Measurements from ENCODE around the gene TRIM46.
A peak's percentile ranks its signal among the peaks of the same experiment; 100 is the strongest.

TRIM46 gene

DNA sequence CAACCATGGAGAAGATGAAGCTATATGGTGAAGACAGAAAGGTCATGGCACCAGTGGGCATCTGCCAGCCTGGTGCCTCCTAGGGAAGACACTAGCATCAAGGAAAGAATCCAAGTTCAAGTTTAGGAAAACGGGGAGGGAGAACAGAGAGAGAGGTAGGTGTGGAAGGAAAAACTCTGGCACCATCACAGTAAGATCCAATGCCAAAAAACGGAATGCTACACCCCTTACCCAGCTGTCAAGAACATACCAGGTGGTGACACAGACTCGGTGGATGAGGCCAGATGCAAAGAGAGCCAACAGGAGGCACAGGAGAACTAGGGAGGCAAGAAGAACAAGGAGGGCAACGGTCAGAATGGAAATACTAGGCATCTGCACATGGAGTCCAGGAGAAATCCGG is 4.1 kb upstream of the TRIM46 start:
- no peak for DNase-seq (ENCODE audit: low read depth, low spot score)

DNA sequence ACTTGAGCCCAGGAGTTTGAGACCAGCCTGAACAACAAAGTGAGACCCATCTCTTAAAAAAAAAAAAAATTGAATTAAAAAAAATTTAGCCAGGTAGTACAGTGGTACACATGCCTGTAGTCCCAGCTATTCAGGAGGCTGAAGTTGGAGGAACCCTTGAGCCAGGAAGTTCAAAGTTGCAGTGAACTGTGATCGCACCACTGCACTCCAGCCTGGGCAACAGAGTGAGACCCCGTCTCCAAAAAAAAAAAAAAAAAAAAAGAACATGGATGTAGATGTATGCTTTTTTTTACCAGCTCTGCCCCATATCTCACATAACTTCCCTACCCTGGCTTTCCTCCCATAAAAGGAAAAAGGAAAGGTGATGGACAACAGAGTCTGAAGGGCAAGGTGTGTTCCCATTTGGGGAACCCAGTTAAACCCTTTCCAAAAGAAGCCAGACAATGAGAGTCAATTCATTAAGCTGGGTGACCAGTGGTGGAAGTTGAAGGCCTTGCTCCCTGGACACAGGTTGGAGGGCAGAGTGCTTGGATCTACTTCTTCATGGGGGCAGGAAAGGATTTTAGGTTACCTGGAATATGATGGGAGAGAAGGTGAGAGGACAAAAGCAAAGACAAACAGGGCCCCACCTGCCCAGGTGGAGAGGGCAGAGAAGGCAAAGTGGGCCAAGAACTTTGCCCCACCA is 3.4 kb upstream of the TRIM46 start:
- DNase-seq (ENCODE audit: low read depth, low spot score): no peak
- H3K27ac ChIP-seq: no peak overlapping the region

More for the DNA sequence above, 4.1 kb upstream of the TRIM46 start:
- no peak overlapping the region for H3K27ac ChIP-seq

DNA sequence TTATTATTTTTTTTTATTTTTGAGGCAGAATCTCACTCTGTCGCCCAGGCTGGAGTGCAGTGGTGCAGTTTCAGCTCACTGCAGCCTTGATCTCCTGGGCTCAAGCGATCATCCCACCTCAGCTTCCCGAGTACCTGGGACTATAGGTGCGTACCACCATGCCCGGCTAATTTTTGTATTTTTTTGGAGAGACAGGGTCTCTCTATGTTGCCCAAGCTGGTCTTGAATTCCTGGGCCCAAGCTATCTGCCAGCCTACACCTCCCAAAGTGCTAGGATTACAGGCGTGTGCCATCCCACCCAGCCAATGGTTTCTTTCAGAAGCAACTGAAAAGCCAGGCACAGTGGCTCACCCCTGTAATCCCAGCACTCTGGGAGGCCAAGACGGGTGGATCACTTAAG is 2.8 kb upstream of the TRIM46 start:
- DNase-seq (ENCODE audit: low read depth, low spot score): no peak
- no peak overlapping the region for H3K27ac ChIP-seq

DNA sequence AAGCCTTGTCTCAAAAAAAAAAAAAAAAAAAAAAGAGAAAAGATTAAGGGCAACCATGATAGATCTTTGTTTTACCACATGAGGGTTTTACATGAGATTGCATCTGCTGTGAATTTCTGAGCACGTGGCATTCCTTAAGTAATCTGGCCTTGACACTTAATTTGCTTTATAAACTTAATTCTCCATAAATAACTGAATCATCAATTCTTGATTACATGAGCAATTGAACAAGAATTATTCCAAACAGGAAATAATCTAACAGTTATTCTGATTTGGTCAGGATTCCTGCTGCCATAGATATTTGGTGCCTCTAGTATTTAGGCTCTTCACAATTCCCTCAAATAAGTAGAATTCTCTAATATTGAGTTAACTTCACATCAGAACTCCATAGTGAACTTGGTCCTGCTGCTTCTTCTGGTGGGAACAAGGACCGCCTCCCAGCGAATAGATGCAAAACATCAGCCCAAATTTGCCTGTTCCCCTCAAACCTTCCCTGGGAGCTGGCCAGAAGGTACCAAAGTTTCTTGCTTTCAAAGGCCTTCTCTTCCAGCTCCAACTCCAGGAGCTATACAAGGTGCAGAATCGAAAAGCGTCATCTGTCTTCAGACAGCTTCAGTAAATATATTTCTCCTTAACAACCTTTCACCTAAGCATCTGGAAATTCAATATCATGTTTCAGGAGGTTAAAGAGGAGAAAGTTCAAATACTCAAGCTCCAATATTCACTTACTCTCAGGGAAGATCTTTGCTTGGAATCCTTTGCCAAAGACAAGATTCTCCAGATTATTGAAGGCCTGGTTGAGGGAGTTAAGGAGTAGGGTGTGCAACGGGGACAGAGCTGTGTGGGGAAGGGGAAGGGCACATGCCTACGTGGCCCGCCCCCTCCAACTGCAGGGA is 1.6 kb upstream of the TRIM46 start:
- no peak for DNase-seq (ENCODE audit: low read depth, low spot score)
- peak overlapping the region; percentile 75 for H3K27ac ChIP-seq

DNA sequence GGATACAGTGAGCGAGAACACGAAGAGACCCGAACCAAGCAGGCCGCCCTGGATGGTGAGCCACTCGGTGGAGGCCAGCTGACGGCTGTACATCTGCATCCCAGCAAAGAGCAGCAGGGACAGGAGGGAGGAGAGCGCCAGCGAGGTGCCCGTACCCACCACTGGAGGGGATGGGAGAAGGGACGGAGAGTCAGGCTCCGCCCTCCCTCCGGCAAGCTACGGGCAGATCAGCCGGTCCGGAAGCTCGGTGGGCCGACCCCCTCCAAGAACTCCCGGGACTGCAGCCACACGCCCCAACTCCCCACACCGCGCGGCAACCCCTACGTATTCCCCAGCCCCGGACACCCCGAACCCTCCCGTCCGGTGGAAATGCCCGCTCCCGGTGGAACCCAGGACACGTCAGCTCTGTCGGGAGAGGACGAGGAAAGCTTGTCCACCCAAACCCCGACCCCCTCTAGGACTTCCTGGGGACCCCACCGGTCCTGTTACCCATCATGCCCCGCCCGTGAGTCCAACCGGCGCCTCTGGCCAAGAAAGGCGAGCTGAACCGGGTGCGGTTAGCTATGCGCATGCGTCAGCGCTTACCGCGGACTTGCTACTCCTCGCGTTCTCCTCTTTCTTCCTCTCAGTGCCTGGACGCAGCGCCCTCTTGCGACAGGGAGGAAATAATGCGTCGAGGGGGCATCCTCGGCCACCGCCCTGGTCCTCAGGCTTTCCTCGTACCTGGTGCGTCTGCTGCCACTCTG is 744 bp upstream of the TRIM46 start, which contains the start of gene KRTCAP2:
KRTCAP2 (minus strand) TSS at position 573 of the 746 bp plus-strand sequence; CDS start at position 493, 80 bp downstream.
- peak within 1 kb of the TSS; percentile 75 for H3K27ac ChIP-seq
- DNase-seq (ENCODE audit: low read depth, low spot score): peak; percentile 79

DNA sequence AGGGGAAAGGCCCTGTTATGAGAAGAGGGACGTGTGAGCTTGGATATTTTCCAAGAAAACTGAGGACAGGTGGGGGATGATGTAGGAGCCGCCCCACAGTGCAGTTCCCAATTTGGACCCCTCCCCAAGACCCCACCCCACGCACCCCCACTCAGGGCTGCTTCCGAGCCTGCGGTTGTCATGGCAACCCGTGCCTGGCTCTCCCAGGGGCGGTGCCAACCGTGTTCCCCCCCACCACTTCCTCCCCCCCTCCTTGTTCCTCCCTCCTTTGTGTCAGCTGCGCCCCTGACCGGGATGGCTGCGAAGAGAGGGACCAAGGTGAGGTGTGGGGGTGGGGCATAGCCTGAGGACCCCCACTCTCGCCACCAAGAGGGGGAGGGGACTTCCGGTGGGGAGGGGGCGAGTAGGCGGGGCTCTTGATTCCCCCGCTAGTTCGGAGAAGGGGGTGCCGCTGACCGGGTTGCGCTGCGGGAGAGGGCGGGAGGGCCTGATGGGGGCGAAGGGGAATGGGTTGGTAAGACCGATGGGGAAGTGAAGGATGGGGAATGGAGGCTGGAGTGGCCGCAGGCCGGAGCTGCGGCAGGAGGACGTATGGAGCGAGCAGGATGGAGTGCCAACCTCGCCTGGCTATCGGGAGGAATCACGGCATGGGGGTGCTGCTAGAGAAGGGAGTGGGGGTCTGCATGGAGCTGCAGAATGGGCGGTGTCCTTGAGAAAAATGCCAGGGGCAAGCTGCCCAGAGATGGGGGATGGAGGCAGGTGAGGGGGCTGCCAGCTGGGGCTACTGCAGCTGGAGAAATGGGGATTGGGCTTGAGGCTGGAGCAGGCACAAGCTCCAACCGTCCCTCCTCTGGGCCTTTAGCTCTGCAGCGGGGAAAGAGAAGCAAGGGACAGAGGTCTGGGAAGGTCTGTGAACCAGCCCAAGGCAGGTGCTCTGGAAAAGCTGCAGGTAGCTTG is 953 bp downstream of the TRIM46 start:
- H3K27ac ChIP-seq: peak overlapping the region; percentile 75
- DNase-seq (ENCODE audit: low read depth, low spot score): no peak

DNA sequence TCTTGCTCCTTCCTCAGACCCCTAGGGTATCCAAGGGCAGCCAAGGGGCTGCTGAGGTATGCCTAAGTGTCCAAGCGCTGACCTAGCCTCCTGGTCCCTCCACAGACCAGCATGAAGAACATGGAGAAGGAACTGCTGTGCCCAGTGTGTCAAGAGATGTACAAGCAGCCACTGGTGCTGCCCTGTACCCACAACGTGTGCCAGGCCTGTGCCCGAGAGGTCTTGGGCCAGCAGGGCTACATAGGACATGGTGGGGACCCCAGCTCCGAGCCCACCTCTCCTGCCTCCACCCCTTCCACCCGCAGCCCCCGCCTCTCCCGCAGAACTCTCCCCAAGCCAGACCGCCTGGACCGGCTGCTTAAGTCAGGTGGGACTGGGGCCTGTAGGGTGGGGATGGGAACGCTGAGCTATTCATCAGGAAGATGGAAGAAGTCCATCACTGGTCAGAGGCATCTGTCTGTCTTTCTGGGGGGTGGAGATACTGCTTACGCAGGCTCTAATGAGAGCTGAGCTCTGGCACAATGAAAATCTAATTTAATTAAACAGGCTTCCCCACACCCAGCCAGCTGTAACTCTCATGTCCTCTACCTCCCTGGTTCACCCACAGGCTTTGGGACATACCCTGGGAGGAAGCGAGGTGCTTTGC is 1.8 kb downstream of the TRIM46 start:
- H3K27ac ChIP-seq: no peak overlapping the region
- no peak for DNase-seq (ENCODE audit: low read depth, low spot score)

DNA sequence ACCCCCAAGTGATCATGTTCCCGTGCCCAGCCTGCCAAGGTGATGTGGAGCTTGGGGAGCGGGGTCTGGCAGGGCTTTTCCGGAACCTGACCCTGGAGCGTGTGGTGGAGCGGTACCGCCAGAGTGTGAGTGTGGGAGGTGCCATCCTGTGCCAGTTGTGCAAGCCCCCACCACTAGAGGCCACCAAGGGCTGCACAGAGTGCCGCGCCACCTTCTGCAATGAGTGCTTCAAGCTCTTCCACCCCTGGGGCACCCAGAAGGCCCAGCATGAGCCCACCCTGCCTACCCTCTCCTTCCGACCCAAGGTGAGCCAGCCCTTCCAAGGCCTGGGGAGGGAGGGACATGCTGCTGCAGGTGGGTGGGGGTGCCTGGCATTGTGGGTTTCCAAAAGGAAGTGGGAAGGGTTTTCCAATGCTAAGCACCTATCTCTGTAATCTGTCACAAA is 2.3 kb downstream of the TRIM46 start:
- DNase-seq (ENCODE audit: low read depth, low spot score): no peak
- peak overlapping the region; percentile 22 for H3K27ac ChIP-seq

DNA sequence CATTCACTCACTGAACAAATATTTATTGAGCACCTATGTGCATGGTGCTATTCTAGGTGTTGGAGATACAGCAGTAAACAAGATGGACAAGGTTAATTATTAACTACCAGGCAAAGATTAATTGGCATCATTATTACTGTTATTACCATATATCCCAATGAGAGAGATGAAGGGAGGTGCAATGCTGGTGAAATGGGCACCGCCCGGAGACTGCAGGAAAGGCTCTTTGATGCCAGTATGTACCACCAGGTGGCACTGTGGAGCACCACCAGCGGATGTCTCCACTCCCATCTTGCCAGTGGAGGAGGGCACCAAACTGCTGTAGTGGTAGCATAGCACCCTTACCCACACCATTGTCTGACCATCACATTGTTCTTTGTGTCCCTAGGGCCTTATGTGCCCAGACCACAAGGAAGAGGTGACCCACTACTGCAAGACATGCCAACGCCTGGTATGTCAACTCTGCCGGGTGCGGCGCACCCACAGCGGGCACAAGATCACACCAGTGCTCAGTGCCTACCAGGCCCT is 3.0 kb downstream of the TRIM46 start:
- peak overlapping the region; percentile 22 for H3K27ac ChIP-seq
- no peak for DNase-seq (ENCODE audit: low read depth, low spot score)

DNA sequence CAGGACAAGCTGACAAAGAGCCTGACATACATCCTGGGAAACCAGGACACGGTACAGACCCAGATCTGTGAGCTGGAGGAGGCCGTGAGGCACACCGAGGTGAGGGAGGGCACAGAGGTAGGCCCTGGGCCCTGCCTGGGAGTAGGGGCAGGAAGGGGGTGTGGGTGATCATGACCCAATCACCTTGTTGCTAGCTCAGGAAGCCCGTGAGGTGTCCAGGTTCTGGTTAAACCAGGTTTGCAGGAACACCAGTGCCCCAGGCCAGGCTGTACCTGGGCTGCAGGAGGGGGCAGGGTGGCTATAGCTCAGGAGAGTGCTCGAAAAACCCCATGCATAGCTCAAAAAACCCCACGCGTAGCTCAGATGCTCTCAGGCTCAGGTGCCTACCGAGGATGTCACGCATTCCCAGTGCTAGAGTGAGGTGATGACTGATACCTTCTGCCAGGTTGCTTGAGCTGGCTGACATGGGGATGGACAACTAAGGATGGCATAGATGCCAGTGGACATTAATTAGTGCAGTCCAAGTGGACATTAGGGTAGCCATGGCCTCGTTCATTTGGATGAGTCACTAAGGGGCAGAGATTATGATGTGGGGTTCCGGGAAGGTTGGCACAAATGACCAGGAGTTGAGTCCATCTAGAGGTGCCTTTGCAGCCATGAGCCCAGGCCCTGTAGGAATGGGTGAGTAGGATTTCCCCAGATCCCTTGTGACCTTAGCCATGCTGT is 3.7 kb downstream of the TRIM46 start:
- DNase-seq (ENCODE audit: low read depth, low spot score): no peak

DNA sequence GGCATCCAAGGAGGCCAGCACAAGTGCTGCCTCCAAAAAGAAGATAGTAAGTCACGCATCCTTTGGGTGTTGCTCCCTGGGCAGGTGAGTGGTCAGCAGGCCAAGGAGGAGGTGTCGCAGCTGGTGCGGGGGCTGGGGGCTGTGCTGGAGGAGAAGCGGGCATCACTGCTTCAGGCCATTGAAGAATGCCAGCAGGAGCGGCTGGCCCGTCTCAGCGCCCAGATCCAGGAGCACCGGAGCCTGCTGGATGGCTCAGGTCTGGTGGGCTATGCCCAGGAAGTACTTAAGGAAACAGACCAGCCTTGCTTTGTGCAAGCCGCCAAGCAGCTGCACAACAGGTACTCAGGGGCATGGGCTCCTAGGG is 4.3 kb downstream of the TRIM46 start:
- DNase-seq (ENCODE audit: low read depth, low spot score): no peak
- no peak overlapping the region for H3K27ac ChIP-seq

More for the DNA sequence above, 3.7 kb downstream of the TRIM46 start:
- H3K27ac ChIP-seq: peak overlapping the region; percentile 22

DNA sequence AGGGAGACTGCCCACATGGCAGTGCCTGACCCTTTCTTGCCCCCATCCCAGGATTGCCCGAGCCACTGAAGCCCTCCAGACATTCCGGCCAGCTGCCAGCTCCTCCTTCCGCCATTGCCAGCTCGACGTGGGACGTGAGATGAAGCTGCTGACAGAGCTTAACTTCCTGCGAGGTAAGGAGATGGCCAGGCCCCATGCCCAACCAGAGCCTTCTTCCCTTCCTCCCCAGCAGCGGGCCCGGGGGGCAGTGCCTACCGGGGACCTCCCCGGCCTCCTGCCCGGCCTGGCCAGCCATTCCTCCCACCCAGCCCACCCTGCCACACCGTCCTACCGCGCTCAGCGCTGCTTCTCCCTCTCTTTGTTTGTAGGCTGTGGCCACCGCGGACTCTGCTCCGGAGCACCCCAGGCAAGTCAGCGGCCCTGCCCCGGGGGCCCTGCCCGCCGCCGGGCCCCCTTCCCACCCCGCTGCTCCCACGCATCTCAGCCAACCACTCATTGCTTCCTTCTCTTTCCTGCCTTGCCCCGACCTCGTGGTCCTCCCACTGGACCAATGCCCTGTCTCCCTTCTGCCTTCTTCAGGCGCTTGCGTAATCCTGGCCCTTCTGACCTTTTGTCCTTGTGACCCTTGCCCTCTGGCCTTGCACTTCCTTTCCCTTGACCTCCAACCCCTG is 4.9 kb downstream of the TRIM46 start:
- no peak for DNase-seq (ENCODE audit: low read depth, low spot score)
- H3K27ac ChIP-seq: no peak overlapping the region

DNA sequence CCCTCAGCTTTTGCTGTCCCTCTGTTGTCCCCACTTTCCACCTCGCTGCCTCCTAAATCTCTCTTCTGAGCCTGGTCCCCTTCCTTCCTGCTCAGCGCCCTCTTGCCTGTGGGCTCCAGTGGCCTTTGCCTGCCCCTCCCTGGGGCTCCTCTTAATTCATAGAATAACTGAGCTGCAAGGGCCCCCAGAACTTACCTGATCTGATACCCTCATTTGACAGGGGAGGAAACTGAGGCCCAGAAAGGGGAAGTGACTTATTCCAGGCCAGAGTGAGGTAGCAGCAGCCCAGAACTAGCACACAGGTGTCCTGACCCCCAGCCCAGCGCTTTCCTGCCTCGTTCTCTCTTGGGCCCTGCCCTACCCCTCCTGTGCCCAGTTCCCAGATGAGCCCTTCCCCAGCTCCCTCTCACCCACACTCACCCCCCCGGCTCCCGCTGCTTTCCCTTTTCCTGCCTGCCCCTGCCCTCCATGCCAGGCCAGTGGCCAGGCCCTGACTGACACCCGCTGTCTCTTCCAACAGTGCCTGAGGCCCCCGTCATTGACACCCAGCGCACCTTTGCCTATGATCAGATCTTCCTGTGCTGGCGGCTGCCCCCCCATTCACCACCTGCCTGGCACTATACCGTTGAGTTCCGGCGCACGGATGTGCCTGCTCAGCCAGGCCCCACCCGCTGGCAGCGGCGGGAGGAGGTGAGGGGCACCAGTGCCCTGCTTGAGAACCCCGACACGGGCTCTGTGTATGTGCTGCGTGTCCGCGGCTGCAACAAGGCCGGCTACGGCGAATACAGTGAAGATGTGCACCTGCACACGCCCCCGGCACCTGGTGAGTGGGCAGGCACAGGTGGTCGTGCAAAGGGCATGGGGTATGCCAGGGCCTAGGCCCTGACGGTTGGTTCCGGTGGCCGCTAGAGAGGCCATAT is 5.7 kb downstream of the TRIM46 start:
- no peak for DNase-seq (ENCODE audit: low read depth, low spot score)
- no peak overlapping the region for H3K27ac ChIP-seq

DNA sequence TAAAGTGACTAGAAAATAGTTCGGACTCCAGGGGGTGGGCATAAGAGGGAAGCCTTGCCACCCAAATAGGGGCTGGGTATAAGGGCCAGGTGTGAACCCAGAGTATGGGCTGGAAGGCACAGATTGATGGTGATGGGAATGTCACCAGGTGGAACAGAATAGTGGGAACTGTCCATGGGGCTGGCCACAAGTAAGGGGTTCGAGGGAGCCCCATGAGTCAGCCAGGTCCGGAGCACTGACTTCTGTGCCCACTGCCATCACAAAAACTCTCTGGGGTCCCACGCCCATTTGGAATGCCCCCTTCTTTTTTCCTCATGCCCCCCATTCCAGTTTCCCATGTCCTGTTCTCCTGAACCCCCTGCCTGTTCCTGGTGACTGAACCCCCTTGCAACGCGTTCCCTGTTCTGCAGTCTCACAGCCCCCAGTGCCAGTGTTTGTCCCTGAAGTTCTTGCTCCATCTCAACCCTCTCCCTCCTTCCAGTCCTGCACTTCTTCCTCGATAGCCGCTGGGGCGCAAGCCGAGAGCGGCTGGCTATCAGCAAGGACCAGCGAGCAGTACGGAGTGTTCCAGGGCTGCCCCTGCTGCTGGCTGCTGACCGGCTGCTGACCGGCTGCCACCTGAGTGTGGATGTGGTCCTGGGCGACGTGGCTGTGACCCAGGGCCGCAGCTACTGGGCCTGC is 7.9 kb downstream of the TRIM46 start:
- no peak for DNase-seq (ENCODE audit: low read depth, low spot score)

DNA sequence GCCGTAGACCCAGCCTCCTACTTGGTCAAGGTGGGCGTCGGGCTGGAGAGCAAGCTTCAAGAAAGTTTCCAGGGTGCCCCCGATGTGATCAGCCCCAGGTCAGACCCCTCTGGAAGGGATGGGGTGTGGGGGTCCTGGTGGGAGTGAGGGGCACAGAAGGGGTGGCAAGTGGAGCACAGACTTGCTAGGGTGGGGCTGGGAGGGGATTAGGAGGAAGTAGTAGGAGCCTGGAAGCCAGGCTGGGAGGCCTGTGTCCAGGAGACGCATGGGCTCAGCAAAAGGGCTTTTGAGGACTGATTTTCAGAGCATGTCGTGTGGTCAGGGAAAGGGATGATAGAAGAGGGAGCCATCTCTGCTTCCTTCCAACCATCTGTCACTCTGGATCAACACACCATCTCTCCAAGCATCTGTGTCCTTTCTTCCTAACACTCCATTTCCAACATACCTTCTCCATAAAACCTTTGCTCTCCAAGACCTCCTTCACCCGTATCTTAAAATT is 8.5 kb downstream of the TRIM46 start:
- H3K27ac ChIP-seq: no peak overlapping the region
- DNase-seq (ENCODE audit: low read depth, low spot score): no peak

More for the DNA sequence above, 7.9 kb downstream of the TRIM46 start:
- no peak overlapping the region for H3K27ac ChIP-seq

DNA sequence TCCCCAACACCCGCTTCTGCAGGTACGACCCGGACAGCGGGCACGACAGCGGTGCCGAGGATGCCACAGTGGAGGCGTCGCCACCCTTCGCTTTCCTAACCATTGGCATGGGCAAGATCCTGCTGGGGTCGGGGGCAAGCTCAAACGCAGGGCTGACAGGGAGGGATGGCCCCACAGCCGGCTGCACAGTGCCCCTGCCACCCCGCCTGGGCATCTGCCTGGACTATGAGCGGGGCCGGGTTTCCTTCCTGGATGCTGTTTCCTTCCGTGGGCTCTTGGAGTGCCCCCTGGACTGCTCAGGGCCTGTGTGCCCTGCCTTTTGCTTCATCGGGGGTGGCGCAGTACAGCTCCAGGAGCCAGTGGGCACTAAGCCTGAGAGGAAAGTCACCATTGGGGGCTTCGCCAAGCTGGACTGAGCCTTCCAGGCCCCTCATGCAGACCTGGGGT is 10.1 kb downstream of the TRIM46 start:
- H3K27ac ChIP-seq: no peak overlapping the region
- DNase-seq (ENCODE audit: low read depth, low spot score): no peak
